Left ventricle myocardium inferior (tissue), 1 donor: ENCODE measurements around the gene SPN. TPM values are rescaled to one million over a fixed set of nuclear protein-coding genes. Genes with fewer than 3 reads are reported as not detected.

Experiments used
- DNase-seq: peaks from one replicate; pipeline ENCODE4 v3.0.0-alpha.2; 2020
- H3K27ac ChIP-seq: fragments of 200-600 bp; replicated peaks from 2 replicates; pipeline ENCODE4 v1.8.0; 2021
- H3K27me3 ChIP-seq: fragments of 200-600 bp; 2 replicates; pipeline ENCODE4 v1.8.0; 2021; ENCODE audit warnings: low read depth
- H3K36me3 ChIP-seq: fragments of 200-600 bp; 2 replicates; pipeline ENCODE4 v1.8.0; 2021
- H3K4me1 ChIP-seq: fragments of 200-600 bp; 2 replicates; pipeline ENCODE4 v1.8.0; 2021
- H3K4me3 ChIP-seq: fragments of 200-600 bp; 2 replicates; pipeline ENCODE4 v1.8.0; 2021; ENCODE audit warnings: mild to moderate bottlenecking, moderate library complexity
- H3K9me3 ChIP-seq: fragments of 200-600 bp; replicated peaks from 2 replicates; pipeline ENCODE4 v1.8.0; 2021
- intact Hi-C: fragments of 100-400 bp; cut with micrococcal nuclease; formaldehyde crosslinking; loops from one replicate; pipeline ENCODE4 v1.11.0; 2022
- total RNA-seq: library from RNA; stranded (reverse); fragmentation: NEBNext Ultra II Directional; extraction: Animal tissue kit (Norgen Biotek cat#: 25700); gene quantifications from one replicate; pipeline ENCODE4 v1.2.1, GENCODE V29; 2021
- TF ChIP-seq, protein P1 (sequence below): fragments of 200-600 bp; IDR thresholded peaks from 2 replicates; pipeline ENCODE4 v1.8.0; 2021; ENCODE audit warnings: antibody characterized with exemption, mild to moderate bottlenecking, borderline replicate concordance
- donor health status: DM: no; HTN: yes; CAD: no; lungs with severe emphysema.

Gene SPN
- total RNA-seq, 1 donor from 2014 or later: 1.3 TPM

DNA sequence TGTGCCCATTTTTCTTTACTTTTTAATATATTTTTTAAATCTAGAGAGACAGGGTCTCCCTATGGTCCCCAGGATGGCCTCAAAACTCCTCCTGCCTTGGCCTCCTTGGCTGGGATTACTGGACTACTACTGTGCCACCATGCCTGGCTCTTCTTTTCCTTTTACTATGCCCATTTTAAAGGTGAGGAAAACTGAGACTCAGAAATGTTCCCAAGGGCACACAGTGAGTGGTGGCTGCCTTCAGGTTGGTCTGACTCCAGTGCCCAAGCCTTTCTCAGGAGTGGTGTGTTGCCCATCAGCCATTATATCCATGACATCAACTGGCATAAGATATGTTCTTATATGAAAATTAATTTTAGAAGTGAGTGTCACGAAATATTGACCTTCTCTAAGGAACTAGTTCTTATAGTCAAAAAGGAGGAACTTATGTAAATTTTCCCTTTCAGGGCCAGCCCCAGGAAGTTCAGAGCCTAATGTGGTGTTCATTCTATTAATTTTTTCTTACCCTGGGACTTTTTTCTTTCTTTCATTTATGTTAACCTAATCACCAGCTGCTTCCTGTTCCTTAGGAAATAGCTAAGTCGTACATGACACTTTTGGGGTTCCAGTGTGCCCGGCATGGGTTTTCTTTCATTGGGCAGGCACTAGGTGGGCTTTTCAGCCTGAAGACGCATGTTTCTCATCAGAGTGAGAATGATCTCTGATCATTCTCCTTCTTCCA, 17.9 kb upstream of the SPN start:
- no peak for DNase-seq
- Histone ChIP-seq H3K27ac (no peak overlapping the region), H3K27me3 (no peaks in the 10 kb centered on the region), H3K9me3 (no peaks in the 10 kb centered on the region), H3K4me3 (no peak overlapping the region), H3K36me3 (no peaks in the 10 kb centered on the region), H3K4me1 (no peaks in the 10 kb centered on the region)
- intact Hi-C loops: no loop called here
- TF ChIP-seq, protein P1, sequence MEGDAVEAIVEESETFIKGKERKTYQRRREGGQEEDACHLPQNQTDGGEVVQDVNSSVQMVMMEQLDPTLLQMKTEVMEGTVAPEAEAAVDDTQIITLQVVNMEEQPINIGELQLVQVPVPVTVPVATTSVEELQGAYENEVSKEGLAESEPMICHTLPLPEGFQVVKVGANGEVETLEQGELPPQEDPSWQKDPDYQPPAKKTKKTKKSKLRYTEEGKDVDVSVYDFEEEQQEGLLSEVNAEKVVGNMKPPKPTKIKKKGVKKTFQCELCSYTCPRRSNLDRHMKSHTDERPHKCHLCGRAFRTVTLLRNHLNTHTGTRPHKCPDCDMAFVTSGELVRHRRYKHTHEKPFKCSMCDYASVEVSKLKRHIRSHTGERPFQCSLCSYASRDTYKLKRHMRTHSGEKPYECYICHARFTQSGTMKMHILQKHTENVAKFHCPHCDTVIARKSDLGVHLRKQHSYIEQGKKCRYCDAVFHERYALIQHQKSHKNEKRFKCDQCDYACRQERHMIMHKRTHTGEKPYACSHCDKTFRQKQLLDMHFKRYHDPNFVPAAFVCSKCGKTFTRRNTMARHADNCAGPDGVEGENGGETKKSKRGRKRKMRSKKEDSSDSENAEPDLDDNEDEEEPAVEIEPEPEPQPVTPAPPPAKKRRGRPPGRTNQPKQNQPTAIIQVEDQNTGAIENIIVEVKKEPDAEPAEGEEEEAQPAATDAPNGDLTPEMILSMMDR: no peak

DNA sequence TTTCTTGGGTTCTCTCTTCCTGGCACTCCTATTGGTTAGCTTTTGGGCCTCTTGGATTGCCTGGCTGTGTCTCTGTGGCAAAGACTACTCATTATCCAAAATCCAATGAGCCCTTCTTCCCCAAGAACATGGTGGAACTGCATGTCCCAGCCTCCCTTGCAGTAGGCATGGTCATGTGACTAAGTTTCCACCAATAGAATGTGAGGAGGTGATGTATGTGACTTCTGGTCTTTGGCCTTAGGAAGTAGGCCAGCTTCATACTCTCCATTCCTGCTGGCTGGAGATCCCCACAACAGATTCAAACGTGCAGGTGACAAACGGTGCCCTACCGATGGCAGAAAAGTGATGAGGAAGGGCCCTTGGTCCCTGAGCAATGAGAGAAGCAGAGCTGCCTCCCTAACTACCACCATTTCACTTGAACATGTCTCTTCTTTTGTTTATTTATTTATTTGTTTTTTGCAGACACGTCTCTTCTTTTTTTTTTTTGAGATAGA, 17.3 kb upstream of the SPN start:
- no peaks in the 10 kb centered on the region for H3K36me3 ChIP-seq
- DNase-seq: no peak
- TF ChIP-seq, protein P1: no peak
- H3K4me1 ChIP-seq: no peaks in the 10 kb centered on the region
- H3K4me3 ChIP-seq: no peak overlapping the region
- no peak overlapping the region for H3K27ac ChIP-seq
- H3K27me3 ChIP-seq: no peaks in the 10 kb centered on the region
- H3K9me3 ChIP-seq: no peaks in the 10 kb centered on the region
- intact Hi-C loops: no loop called here

DNA sequence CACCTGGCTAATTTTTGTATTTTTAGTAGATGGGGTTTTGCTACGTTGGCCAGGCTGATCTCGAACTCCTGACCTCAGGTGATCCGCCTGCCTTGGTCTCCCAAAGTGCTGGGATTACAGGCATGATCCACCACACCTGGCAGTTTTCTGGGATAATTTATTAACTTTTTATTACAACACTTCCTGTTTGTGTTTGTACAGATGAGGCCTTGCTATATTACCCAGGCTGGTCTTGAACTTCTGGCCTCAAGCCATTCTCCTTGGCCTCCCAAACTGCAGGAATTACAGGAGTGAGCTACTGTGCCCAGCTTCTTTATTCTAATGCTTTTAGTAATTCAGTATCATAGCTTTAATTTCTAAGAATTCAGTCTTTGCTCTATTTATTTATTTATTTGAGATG, 16.1 kb upstream of the SPN start:
- intact Hi-C loops: no loop called here

DNA sequence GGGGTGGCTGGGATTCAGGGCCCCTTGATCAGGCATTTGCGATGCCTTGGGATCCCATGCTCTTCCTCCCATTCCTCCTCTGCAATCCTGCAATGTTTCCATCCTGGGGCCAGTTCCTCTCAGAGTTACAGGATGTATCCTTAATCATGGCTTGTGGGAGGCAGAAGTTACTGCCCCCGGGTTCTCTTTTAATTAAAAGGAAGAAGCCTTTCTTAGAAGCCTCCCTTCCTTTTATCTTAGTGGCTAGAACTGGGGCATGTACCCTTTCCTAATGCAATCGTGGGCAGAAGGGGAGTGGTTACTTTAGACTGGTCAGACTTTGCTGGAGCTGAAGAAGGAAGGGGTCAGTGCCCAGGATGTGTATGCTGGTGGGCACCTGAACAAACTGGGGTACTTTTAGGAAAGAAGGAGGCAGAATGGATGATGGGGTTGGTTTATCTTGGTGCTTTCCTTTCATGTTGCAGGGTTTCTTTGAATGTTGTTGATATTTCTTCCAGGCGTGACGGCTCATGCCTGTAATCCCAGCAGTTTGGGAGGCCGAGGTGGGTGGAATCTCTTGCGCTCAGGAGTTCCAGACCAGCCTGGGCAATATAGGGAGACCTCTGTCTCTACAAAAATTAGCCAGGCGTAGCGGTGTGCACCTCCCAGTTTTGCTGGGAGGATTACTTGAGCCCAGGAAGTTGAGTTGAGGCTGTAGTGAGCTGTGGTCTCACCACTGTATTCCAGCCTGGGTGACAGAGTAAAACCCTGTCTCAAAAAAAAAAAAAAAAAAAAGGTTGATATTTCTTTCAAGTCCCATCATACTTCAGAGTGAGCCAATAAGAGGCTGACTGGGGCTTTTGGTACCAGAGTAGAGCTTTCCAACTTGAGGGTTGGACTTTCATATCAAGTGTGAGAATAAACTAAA, 13.2 kb upstream of the SPN start:
- TF ChIP-seq, protein P1: no peak
- no peaks in the 10 kb centered on the region for H3K27me3 ChIP-seq
- H3K9me3 ChIP-seq: no peaks in the 10 kb centered on the region
- H3K4me3 ChIP-seq: no peak overlapping the region
- H3K27ac ChIP-seq: no peak overlapping the region
- H3K4me1 ChIP-seq: no peaks in the 10 kb centered on the region
- H3K36me3 ChIP-seq: no peaks in the 10 kb centered on the region
- DNase-seq: no peak
- intact Hi-C loops: no loop called here

More for the DNA sequence above, 16.1 kb upstream of the SPN start:
- Histone ChIP-seq H3K27me3 (no peaks in the 10 kb centered on the region), H3K27ac (no peak overlapping the region), H3K4me3 (no peak overlapping the region), H3K36me3 (no peaks in the 10 kb centered on the region), H3K9me3 (no peaks in the 10 kb centered on the region), H3K4me1 (no peaks in the 10 kb centered on the region)
- no peak for DNase-seq
- TF ChIP-seq, protein P1: no peak

DNA sequence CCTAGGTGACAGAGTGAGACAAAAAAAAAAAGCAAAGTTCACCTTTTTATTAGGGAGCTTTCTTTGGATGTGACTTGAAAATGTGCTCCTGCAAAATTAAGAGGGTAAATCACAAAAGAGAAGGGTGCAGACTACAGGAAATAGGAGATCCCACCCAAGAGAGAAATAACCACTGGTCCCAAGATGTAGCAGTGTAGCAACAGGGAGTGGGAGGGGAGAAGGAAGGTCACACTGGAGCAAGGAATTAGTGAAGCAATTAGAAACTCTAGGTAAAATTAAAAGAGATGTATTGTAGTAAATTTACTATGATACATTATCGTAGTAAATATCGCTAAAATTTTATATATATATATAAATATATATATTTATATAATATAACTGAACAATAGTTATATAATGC, 12.3 kb upstream of the SPN start:
- H3K36me3 ChIP-seq: no peaks in the 10 kb centered on the region
- H3K27ac ChIP-seq: no peak overlapping the region
- TF ChIP-seq, protein P1: no peak
- intact Hi-C loops: no loop called here
- no peak for DNase-seq
- no peaks in the 10 kb centered on the region for H3K9me3 ChIP-seq
- no peaks in the 10 kb centered on the region for H3K4me1 ChIP-seq
- no peak overlapping the region for H3K4me3 ChIP-seq
- H3K27me3 ChIP-seq: no peaks in the 10 kb centered on the region
